ENCODE results near the gene SAPCD2.

Gene SAPCD2

DNA sequence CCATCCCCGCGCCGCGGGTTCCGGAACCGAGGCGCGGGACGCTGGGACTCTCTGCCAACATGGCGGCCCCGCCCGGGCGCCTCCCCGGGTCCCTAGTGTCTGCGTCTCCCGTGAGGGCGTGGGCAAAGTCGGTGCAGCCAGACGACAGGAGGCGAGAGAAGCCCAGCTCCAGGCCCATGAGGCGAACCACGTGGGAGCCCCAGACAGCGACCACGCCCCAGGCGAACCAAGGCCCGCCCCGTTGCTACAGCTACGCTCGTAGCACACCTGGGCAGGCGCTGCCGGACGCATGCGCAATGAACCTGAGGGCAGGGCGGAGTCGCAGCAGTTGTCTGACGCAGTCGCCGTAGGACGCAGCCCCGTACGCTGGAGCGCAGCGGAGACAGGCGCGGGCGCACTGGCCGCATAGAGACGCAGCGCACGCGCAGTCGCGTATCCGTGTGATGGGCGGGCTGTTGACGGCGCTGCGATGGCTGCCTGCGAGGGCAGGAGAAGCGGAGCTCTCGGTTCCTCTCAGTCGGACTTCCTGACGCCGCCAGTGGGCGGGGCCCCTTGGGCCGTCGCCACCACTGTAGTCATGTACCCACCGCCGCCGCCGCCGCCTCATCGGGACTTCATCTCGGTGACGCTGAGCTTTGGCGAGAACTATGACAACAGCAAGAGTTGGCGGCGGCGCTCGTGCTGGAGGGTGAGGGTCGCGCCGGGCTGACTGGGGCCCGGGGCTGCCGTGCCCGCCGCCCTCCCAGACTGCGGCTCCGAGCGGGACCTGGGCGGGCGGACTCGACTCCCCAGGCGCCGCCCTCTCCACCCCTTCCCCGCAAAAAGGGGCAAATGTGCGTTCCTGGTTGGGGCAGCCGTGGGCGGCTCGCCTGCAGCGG, 16.4 kb upstream of the SAPCD2 start, which contains the start of gene MAN1B1:
TSS of gene MAN1B1 (plus strand) at position 455 of the 878 bp plus-strand sequence. CDS start at position 470, 15 bp downstream.
- Histone ChIP-seq H3K27ac (ENCODE audit: insufficient read depth in 1 of 2, low read depth in 1 of 2, low read length in 2 of 2, poor library complexity in 1 of 2, severe bottlenecking in 2 of 2) (peak within 1 kb of the TSS; percentile 61 to 79), H3K4me1 (ENCODE audit: control extremely low read depth in 1 of 4, control insufficient read depth in 4 of 4, insufficient read depth in 4 of 4, low read length in 3 of 4) (peaks cover 8 to 29% (median 21%) of the 10 kb centered on the region in 4 experiments), H3K27me3 (replicated peaks in 2 of 5; ENCODE audit: control insufficient read depth in 4 of 5, insufficient read depth in 5 of 5, low read length in 4 of 5) (no peaks in the 10 kb centered on the region), H3K9me3 (ENCODE audit: control extremely low read depth in 1 of 5, control insufficient read depth in 4 of 5, insufficient read depth in 2 of 5, low read depth in 1 of 5, low read length in 4 of 5) (no peaks in the 10 kb centered on the region), H3K36me3 (ENCODE audit: control insufficient read depth in 4 of 4, insufficient read depth in 4 of 4, low read length in 3 of 4) (peaks cover 2 to 43% (median 29%) of the 10 kb centered on the region in 4 experiments), H3K4me3 (ENCODE audit: control insufficient read depth in 1 of 7, extremely low read depth in 1 of 7, insufficient read depth in 4 of 7, low read depth in 2 of 7, low read length in 6 of 7) (peak within 1 kb of the TSS; percentile 42 to 88 (median 82))
- WGBS (ENCODE audit: insufficient coverage), result 0% methylated on average over 101 of the region's 101 CpGs
- DNase-seq, result peak; percentile 98 to 99 (median 99)
- CTCF ChIA-PET, result interaction anchor here (0.8 to 3.1 kb wide), 8 partner anchors 11 to 58 kb away, joined by 3 to 11 read pairs (median 4); partner anchors contain the start of gene SAPCD2
- POLR2A ChIA-PET, result no interaction called here

DNA sequence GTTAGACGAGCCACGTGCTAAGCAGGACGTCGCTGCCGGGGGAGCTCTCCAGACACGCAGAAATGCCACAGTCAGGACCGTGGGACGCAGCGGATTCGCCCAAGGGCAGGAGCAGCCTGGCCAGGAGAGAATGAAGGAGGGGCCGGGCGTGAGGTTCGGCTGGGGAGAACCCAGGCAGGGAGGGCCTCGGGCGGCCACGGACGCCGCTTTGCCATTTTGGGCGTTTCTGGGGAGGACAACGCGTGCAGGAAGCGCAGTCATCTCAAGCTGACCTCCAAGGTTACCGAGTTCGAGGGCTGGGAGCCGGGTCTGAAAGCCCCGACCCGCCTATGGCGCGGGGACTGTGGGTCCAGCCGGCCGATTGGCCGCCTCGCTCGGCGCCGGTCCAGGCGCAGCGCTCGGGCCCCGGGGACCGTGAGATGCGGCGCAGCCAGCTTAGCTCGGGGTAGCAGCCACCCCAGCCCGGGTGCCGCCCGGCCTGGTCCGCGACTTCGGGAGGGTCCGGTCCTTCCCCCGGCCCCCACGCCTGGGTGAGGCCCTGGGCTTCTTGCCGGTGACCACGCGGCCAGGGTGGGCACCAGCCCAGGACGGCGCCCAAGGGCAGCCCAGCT, 15.7 kb upstream of the SAPCD2 start:
- POLR2A ChIA-PET, result no interaction called here
- peak in 1 of 3 donors; percentile 7 for DNase-seq
- peaks cover 2 to 47% (median 28%) of the 10 kb centered on the region in 4 experiments for H3K36me3 ChIP-seq (ENCODE audit: control insufficient read depth in 4 of 4, insufficient read depth in 4 of 4, low read length in 3 of 4)
- H3K4me3 ChIP-seq (ENCODE audit: control insufficient read depth in 1 of 7, extremely low read depth in 1 of 7, insufficient read depth in 4 of 7, low read depth in 2 of 7, low read length in 6 of 7), result peak overlapping the region; percentile 9 to 88 (median 82)
- H3K4me1 ChIP-seq (ENCODE audit: control extremely low read depth in 1 of 4, control insufficient read depth in 4 of 4, insufficient read depth in 4 of 4, low read length in 3 of 4), result peaks cover 8 to 29% (median 21%) of the 10 kb centered on the region in 4 experiments
- no peaks in the 10 kb centered on the region for H3K9me3 ChIP-seq (ENCODE audit: control extremely low read depth in 1 of 5, control insufficient read depth in 4 of 5, insufficient read depth in 2 of 5, low read depth in 1 of 5, low read length in 4 of 5)
- under 1% methylated on average over 58 of the region's 58 CpGs for WGBS (ENCODE audit: insufficient coverage)
- H3K27ac ChIP-seq (ENCODE audit: insufficient read depth in 1 of 2, low read depth in 1 of 2, low read length in 2 of 2, poor library complexity in 1 of 2, severe bottlenecking in 2 of 2), result peak overlapping the region in 1 of 2 experiments; percentile 77
- H3K27me3 ChIP-seq (replicated peaks in 2 of 5; ENCODE audit: control insufficient read depth in 4 of 5, insufficient read depth in 5 of 5, low read length in 4 of 5), result no peaks in the 10 kb centered on the region
- CTCF ChIA-PET, result interaction anchor here (1.2 to 3.1 kb wide), 7 partner anchors 12 to 57 kb away, joined by 3 to 11 read pairs (median 4); partner anchors contain the start of gene SAPCD2

DNA sequence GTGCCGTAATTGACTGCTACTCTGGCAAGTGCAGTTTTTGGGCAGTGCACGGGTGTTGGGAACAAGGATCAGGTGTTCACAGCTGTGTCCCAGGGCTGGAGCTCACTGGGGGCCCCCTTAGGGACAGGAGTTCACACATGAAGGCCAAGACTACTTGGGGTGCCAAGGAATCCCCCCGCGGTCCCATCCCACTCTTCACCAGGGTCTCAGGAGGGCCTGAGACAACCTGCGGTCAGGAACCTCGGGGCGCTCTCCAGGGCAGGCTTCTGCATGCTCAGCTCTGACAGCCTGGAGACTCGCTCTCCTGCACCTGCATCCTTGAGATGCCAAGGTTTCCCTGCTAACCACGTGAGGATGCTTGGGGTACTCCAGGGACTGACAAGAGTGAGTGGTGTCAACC, 14.2 kb upstream of the SAPCD2 start:
- Histone ChIP-seq H3K27ac (ENCODE audit: insufficient read depth in 1 of 2, low read depth in 1 of 2, low read length in 2 of 2, poor library complexity in 1 of 2, severe bottlenecking in 2 of 2) (no peak overlapping the region), H3K27me3 (replicated peaks in 2 of 5; ENCODE audit: control insufficient read depth in 4 of 5, insufficient read depth in 5 of 5, low read length in 4 of 5) (no peaks in the 10 kb centered on the region), H3K4me3 (ENCODE audit: control insufficient read depth in 1 of 7, extremely low read depth in 1 of 7, insufficient read depth in 4 of 7, low read depth in 2 of 7, low read length in 6 of 7) (no peak overlapping the region), H3K4me1 (ENCODE audit: control extremely low read depth in 1 of 4, control insufficient read depth in 4 of 4, insufficient read depth in 4 of 4, low read length in 3 of 4) (peaks cover 8 to 29% (median 21%) of the 10 kb centered on the region in 4 experiments), H3K36me3 (ENCODE audit: control insufficient read depth in 4 of 4, insufficient read depth in 4 of 4, low read length in 3 of 4) (peaks cover 2 to 53% (median 30%) of the 10 kb centered on the region in 4 experiments), H3K9me3 (ENCODE audit: control extremely low read depth in 1 of 5, control insufficient read depth in 4 of 5, insufficient read depth in 2 of 5, low read depth in 1 of 5, low read length in 4 of 5) (no peaks in the 10 kb centered on the region)
- 80% methylated on average over 7 of the region's 9 CpGs for WGBS (ENCODE audit: insufficient coverage)
- DNase-seq, result no peak
- CTCF ChIA-PET, result interaction anchor here (0.9 to 1.2 kb wide), 2 partner anchors 10 to 55 kb away, joined by 3 read pairs; no protein-coding TSS in a partner anchor
- POLR2A ChIA-PET, result no interaction called here

DNA sequence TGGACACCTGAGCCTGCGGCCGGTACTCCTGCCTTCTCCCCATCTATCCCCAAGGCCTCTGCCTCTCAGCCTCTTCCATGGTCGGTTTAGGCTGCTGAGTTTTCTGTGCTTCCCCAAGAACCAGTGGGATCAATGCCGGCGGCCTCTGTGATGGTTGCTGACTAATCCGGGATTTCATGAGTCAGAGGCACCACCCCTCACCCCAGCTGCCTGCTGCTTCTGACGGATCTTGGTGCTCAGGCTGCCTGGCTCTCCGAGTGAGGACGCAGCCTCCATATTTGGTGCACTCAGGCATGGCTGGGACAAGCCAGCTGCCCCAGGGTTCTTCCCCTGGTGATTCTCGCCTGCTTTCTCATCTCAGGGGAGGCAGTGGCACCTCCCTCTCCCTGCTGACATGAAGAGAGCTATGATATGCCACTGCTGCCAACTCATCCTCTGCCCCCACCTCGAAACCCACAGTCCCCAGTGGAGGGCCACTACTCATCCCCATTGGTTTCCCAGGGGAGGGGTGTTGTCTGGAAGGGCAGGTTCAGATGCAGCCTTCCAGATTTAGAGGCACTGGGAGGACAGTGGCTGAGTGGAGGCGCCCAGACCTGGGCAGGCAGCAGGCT, 13.1 kb upstream of the SAPCD2 start:
- Histone ChIP-seq H3K4me1 (ENCODE audit: control extremely low read depth in 1 of 4, control insufficient read depth in 4 of 4, insufficient read depth in 4 of 4, low read length in 3 of 4) (peaks cover 8 to 34% (median 25%) of the 10 kb centered on the region in 4 experiments), H3K9me3 (ENCODE audit: control extremely low read depth in 1 of 5, control insufficient read depth in 4 of 5, insufficient read depth in 2 of 5, low read depth in 1 of 5, low read length in 4 of 5) (no peaks in the 10 kb centered on the region), H3K36me3 (ENCODE audit: control insufficient read depth in 4 of 4, insufficient read depth in 4 of 4, low read length in 3 of 4) (peaks cover 0 to 56% (median 28%) of the 10 kb centered on the region in 4 experiments), H3K4me3 (ENCODE audit: control insufficient read depth in 1 of 7, extremely low read depth in 1 of 7, insufficient read depth in 4 of 7, low read depth in 2 of 7, low read length in 6 of 7) (no peak overlapping the region), H3K27me3 (replicated peaks in 2 of 5; ENCODE audit: control insufficient read depth in 4 of 5, insufficient read depth in 5 of 5, low read length in 4 of 5) (no peaks in the 10 kb centered on the region), H3K27ac (ENCODE audit: insufficient read depth in 1 of 2, low read depth in 1 of 2, low read length in 2 of 2, poor library complexity in 1 of 2, severe bottlenecking in 2 of 2) (no peak overlapping the region)
- CTCF ChIA-PET, result interaction anchor here (0.6 to 1.2 kb wide), 2 partner anchors 9 to 11 kb away, joined by 3 read pairs; no protein-coding TSS in a partner anchor
- 95% methylated on average over 11 of the region's 12 CpGs for WGBS (ENCODE audit: insufficient coverage)
- POLR2A ChIA-PET, result no interaction called here
- DNase-seq, result no peak

DNA sequence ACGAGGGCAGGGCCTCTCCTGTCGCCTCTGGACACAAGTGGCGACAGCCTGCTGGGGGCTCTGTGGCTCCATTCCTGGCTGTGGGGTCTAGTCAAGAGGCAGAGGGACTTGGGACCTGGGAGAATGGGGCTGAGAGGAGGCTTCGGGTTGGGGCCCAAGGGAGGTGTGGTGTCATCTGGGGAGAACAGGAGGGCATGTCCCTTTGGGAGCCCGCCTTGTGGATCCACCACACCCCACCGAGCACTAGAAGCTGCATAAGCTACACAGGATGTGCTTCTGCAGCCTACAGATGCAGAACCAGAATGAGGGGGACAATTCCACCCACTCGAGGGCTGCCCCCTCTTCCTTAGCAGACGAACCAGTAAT, 12.6 kb upstream of the SAPCD2 start:
- no peaks in the 10 kb centered on the region for H3K27me3 ChIP-seq (replicated peaks in 2 of 5; ENCODE audit: control insufficient read depth in 4 of 5, insufficient read depth in 5 of 5, low read length in 4 of 5)
- 96% methylated on average over 7 of the region's 8 CpGs for WGBS (ENCODE audit: insufficient coverage)
- DNase-seq, result no peak
- H3K36me3 ChIP-seq (ENCODE audit: control insufficient read depth in 4 of 4, insufficient read depth in 4 of 4, low read length in 3 of 4), result peaks cover 0 to 51% (median 28%) of the 10 kb centered on the region in 4 experiments
- H3K27ac ChIP-seq (ENCODE audit: insufficient read depth in 1 of 2, low read depth in 1 of 2, low read length in 2 of 2, poor library complexity in 1 of 2, severe bottlenecking in 2 of 2), result no peak overlapping the region
- POLR2A ChIA-PET, result no interaction called here
- CTCF ChIA-PET, result interaction anchor here (1.8 to 2.5 kb wide), 2 partner anchors 12 to 15 kb away, joined by 5 to 10 read pairs; partner anchors contain the start of gene SAPCD2
- H3K4me3 ChIP-seq (ENCODE audit: control insufficient read depth in 1 of 7, extremely low read depth in 1 of 7, insufficient read depth in 4 of 7, low read depth in 2 of 7, low read length in 6 of 7), result no peak overlapping the region
- H3K9me3 ChIP-seq (ENCODE audit: control extremely low read depth in 1 of 5, control insufficient read depth in 4 of 5, insufficient read depth in 2 of 5, low read depth in 1 of 5, low read length in 4 of 5), result no peaks in the 10 kb centered on the region
- H3K4me1 ChIP-seq (ENCODE audit: control extremely low read depth in 1 of 4, control insufficient read depth in 4 of 4, insufficient read depth in 4 of 4, low read length in 3 of 4), result peaks cover 6 to 34% (median 30%) of the 10 kb centered on the region in 4 experiments

DNA sequence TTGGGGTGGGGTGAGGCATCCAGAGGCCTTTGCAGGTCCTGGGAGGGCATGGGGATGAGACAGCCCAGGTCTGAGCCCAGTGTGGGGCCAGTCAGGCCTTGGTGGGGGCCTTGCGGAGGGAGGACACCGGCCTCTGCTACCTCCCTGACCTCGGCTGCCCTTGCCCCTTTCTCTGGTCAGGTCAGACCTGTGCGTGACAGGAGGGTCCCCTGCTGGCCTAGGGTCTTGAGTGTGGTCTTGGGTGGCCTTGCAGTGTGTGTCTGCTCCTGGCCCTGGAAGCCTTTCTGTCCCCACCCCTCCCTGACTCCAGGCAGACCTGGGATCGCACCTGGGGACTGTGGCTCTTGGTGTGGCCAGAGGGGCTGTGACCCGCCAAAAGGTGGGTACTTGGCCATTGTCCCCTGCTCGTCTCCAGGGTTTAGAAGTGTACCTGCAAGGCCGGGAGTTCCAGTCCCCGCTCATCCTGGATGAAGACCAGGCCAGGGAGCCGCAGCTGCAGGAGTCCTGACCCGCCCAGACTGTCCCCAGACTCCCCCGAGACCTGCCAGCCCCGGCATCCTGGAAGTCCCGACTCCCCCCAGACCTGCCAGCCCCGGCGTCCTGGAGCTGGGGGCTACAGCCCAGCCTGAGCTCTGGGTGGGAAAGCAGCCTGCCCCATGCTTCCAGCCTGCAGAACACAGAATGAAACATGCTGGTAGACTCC, 12.0 kb upstream of the SAPCD2 start:
- H3K36me3 ChIP-seq (ENCODE audit: control insufficient read depth in 4 of 4, insufficient read depth in 4 of 4, low read length in 3 of 4), result peaks cover 0 to 51% (median 28%) of the 10 kb centered on the region in 4 experiments
- no peak overlapping the region for H3K27ac ChIP-seq (ENCODE audit: insufficient read depth in 1 of 2, low read depth in 1 of 2, low read length in 2 of 2, poor library complexity in 1 of 2, severe bottlenecking in 2 of 2)
- H3K4me3 ChIP-seq (ENCODE audit: control insufficient read depth in 1 of 7, extremely low read depth in 1 of 7, insufficient read depth in 4 of 7, low read depth in 2 of 7, low read length in 6 of 7), result no peak overlapping the region
- ChIA-PET CTCF (interaction anchor here (1.8 to 2.5 kb wide), 2 partner anchors 12 to 14 kb away, joined by 5 to 10 read pairs; partner anchors contain the start of gene SAPCD2), POLR2A (no interaction called here)
- 98% methylated on average over 12 of the region's 16 CpGs for WGBS (ENCODE audit: insufficient coverage)
- no peaks in the 10 kb centered on the region for H3K27me3 ChIP-seq (replicated peaks in 2 of 5; ENCODE audit: control insufficient read depth in 4 of 5, insufficient read depth in 5 of 5, low read length in 4 of 5)
- H3K4me1 ChIP-seq (ENCODE audit: control extremely low read depth in 1 of 4, control insufficient read depth in 4 of 4, insufficient read depth in 4 of 4, low read length in 3 of 4), result peaks cover under 1 to 28% (median 25%) of the 10 kb centered on the region in 4 experiments
- no peaks in the 10 kb centered on the region for H3K9me3 ChIP-seq (ENCODE audit: control extremely low read depth in 1 of 5, control insufficient read depth in 4 of 5, insufficient read depth in 2 of 5, low read depth in 1 of 5, low read length in 4 of 5)
- DNase-seq, result no peak
